GF-D8 (cell line): ENCODE results near the gene NUBPL.
A peak's percentile ranks its signal among the peaks of the same experiment; 100 is the strongest.

Experiments used
- DNase-seq: peaks from one replicate; lab custom pipeline; 2025; lab: John Stamatoyannopoulos, UW

The NUBPL gene

GRCh38 chr14:31561155-31561846 is at the start of gene NUBPL:
TSS of gene NUBPL (plus strand) at chr14:31561404. CDS start at chr14:31561440, 36 bp downstream.
- DNase-seq, result peak; percentile 78

DNA sequence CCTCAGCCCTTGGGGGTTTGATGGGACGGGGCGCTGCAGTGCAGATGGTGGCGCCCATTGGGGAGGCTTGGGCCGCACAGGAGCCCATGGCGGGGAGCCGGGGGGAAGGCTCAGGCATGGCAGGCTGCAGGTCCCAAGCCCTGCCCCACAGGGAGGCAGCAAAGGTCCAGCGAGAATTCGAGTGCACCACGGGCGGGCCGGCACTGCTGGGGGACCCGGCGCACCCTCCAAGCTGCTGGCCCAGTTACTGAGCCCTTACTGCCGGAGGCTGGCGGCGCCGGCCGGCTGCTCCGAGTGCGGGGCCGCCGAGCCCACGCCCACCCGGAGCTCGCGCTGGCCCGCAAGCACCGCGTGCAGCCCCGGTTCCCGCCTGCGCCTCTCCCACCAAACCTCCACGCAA is 34.1 kb upstream of the NUBPL start:
- no peak for DNase-seq

GRCh38 chr14:31527546-31527945 is 33.7 kb upstream of the NUBPL start:
- no peak for DNase-seq

DNA sequence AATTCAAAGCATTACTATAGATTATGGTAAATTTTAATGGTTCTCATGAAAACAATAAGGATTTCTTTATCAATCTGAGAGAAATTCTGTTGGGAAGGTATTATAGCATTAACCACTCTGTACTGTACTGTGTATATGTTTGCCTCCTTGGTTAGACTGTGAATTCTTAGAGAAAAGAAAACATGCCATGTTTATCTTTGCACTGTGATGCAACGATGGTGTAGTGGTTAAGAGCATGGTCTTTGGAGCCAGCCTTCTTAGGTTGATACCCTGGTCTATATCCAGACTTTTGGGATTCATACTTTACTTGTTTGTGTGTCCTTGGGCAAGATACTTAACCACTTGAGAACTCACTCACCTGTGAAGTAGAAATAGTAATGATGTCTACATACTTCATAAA is 32.2 kb upstream of the NUBPL start:
- DNase-seq, result no peak

- DNase-seq, result no peak
Measured at GRCh38 chr14:31530136-31530535, 31.1 kb upstream of the NUBPL start.

DNA sequence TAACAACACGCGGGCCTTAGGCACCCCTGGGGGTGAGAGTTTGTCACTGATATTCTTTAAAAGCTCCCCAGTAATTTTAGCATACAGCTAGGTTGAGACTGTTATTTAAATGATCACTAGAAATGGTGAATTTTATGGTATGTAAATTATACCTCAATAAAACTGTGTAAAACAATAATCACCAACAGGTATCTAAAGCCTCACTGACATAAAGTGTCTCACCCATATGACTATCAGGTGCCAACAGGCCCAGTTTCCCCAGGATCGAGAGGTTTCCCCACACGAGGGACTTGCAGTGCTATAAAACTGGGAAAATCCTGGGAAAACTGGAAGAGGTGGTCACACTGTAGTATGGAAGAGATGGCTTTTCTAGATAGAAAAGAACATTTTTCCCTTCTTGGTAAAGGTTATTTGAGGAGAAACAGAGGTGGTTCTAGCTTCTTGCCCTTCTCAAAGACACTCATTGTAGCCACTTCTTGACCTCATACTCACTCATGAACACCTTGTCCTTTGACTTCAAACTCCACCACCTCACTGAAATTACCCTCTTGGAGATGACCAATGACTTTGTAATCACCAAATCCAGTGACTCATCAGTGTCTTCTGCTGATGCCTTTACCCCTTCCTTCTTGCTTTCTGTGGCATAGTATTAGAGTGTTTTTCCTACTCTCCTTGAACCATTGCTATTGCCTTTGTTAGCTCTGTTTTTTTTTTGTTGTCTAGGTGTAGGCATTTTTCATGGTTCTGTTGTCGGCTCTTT is 24.8 kb upstream of the NUBPL start:
- no peak for DNase-seq

- DNase-seq, result no peak
Measured at GRCh38 chr14:31541702-31542101, 19.5 kb upstream of the NUBPL start.

GRCh38 chr14:31543969-31544799 is 17.0 kb upstream of the NUBPL start:
- no peak for DNase-seq

DNA sequence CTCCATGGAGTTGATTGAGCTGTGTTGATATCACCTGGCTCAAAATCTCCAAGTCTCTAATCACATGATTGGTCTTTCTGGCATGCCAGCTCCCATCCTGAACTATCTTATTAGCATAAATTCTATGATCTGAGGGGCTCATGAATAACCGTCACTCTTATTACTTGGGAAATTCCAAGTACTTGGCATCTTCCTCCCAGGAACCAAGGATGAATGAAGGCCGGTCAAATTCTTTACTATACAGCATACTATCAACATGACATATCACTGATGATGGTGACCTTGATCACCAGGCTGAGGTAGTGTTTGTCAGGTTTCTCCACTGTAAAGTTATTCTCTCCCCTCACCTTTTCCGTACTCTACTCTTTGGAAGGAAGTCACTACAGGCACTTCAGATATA is 16.4 kb upstream of the NUBPL start:
- no peak for DNase-seq

DNA sequence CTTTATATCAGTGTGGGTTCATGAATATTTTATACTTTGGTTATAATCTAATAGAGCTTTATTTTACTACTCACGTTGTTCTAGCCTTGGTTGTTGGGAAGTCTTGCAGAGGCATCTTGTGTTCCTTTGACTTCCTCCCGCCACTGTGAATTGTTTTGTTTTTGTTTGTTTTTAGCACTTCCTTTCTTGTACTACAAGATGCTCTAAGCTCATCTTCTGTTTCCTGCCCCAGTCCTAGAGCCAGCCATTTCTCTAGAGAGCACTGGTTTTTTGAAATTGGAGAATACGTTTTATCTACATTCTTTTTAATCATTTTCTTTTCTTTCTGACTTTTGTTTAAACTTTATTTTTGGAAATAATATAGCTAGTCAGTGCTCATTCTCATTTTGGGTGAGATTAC is 15.9 kb upstream of the NUBPL start:
- no peak for DNase-seq

GRCh38 chr14:31549817-31550216 is 11.4 kb upstream of the NUBPL start:
- DNase-seq, result no peak

- DNase-seq, result no peak
Measured at GRCh38 chr14:31550589-31550988, 10.6 kb upstream of the NUBPL start.

- DNase-seq, result no peak
Measured at GRCh38 chr14:31556191-31556590, 5.0 kb upstream of the NUBPL start.

GRCh38 chr14:31559939-31560338 is 1.3 kb upstream of the NUBPL start:
- no peak for DNase-seq

DNA sequence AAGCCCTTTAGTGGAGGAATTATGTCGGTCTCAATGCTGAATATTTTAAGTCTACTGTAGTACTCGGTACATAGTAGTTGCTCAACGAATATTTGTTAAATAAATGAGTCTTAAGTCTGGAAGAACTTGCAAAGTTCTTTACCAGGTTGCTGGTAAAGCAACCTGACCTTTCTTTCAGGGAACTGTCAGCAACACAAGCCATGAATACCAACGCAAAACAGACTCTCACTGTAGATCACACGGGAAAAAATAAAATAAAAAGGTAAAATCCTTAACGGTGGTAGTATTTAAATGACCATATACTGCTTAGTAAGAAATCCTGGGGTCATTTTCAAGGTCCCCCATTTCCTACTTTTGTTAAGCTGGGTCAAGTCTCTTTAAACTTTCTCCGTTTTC is 447 bp upstream of the NUBPL start:
- DNase-seq, result no peak

DNA sequence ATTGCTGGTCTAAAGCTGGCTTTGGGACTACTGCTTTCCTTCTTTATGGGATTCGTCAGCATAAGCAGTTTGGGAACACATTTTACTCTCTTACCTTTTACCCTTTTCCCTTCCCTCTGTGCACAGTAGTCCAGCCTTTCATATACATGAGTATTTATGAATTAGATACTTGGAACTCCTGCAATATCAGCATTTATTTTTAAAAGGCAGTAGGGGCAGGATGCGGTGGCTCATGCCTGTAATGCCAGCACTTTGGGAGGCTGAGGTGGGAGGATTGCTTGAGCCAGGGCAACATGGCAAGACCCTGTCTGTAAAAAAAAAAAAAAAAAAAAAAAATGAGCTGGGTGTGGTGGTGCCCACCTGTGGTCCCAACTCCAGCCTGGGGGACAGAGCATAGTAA is 3.0 kb downstream of the NUBPL start:
- DNase-seq, result no peak

- no peak for DNase-seq
Measured at GRCh38 chr14:31566456-31566855, 5.3 kb downstream of the NUBPL start.

- DNase-seq, result no peak
Measured at GRCh38 chr14:31567655-31568054, 6.5 kb downstream of the NUBPL start.

- no peak for DNase-seq
Measured at GRCh38 chr14:31568161-31568560, 7.0 kb downstream of the NUBPL start.

DNA sequence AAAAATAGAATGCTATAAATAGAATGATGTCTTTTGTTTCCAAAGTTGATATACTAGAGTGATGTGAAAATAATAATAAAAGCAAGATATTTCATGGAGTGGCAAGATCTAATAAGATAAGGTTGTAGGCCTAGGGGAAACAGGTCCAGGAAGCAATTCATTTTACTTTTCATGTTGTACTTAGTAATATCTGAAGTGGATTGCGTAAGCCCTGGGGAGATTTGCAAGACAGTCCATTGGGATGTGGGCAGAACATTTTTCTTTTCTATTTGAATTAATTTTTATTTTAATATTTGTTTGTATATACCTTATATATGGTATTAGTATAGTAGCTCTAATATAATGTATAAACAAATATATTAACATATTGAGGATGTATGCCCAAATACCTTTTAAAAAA is 7.5 kb downstream of the NUBPL start:
- DNase-seq, result no peak

GRCh38 chr14:31572955-31573354 is 11.8 kb downstream of the NUBPL start:
- no peak for DNase-seq

GRCh38 chr14:31576949-31577348 is 15.7 kb downstream of the NUBPL start:
- DNase-seq, result no peak

- no peak for DNase-seq
Measured at GRCh38 chr14:31578266-31578665, 17.1 kb downstream of the NUBPL start.
